NT2/D1 (cell line): ENCODE results near the gene OR7G3.

Source experiments
- SUZ12 ChIP-seq: IDR thresholded peaks from 2 replicates; pipeline ENCODE4 v1.6.1; 2011; ENCODE audit not compliant: insufficient read length, insufficient read depth; ENCODE audit errors: extremely low read depth
- YY1 ChIP-seq: IDR thresholded peaks from 2 replicates; pipeline ENCODE4 v1.6.1; 2011; ENCODE audit not compliant: insufficient read length, insufficient read depth
- ZNF274 ChIP-seq: IDR thresholded peaks from 2 replicates; pipeline ENCODE4 v1.6.1; 2011; ENCODE audit warnings: mild to moderate bottlenecking, low read depth, low read length

- TF ChIP-seq SUZ12 (no peak), ZNF274 (no peak), YY1 (no peak)
Measured at GRCh38 chr19:9166846-9167245, 40.1 kb upstream of the OR7G3 start.
